HG03575 (cell line): ENCODE measurements around the gene GPRC5C.

Experiments
- ATAC-seq: cut with Tn5 transposase; IDR thresholded peaks from one replicate; pipeline ENCODE4 v1.9.1; 2021; ENCODE audit not compliant: unreplicated experiment, insufficient number of reproducible peaks, low FRiP score; ENCODE audit errors: extremely low read depth

GPRC5C gene

DNA sequence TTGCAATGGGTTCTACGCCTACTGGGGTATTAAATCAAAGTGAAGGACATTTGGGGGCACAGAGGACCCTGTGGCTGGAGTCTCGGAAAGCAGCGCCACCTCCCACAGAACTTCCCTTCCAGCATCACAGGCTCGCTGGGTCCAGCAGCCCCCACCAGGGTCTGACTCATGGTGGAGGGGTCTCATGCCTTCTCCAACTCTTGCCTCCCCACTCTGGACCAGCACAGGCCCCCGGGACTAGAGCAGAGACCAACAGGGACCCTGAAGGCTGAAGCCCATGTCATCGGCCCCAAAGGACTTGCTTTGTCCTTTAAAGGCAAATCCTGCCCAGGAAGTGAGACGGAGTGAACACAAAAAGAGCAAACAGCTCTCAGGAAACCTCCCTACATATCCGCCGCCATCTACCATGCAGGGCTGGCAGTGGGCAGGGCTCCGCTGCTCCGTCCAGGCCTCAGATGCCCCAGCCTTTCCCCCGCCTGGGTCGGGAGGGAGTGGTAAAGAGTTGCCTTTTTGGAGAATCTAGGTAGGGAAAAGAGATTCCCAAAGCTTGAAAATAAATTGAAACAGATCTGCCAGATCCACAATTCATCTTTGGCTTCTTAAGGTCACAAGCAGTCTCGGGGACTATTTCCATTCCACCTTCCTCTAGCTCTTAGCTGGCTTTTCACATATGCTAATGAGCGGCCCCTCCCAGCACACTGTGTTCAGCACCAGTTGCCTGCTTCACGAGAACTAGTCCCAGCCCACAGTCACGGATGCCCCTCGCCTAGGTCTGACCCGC, 2.1 kb upstream of the GPRC5C start:
- no peak for ATAC-seq

DNA sequence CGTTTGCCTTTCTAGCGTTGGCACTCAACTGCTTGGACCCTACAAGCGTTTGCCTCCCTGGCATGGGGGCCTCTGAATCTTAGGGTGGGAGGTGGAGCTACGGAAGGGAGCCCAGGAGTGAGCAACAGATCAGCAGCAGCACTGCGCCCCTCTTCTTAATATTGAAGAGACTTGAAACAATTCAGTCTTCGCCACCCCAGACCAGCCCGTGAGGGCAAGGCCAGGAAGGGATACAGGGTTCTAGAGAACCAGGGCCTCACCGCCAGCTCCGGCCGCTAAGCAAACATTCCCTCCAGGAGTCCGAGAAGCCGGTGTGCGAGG, 1.5 kb upstream of the GPRC5C start:
- ATAC-seq, result no peak

DNA sequence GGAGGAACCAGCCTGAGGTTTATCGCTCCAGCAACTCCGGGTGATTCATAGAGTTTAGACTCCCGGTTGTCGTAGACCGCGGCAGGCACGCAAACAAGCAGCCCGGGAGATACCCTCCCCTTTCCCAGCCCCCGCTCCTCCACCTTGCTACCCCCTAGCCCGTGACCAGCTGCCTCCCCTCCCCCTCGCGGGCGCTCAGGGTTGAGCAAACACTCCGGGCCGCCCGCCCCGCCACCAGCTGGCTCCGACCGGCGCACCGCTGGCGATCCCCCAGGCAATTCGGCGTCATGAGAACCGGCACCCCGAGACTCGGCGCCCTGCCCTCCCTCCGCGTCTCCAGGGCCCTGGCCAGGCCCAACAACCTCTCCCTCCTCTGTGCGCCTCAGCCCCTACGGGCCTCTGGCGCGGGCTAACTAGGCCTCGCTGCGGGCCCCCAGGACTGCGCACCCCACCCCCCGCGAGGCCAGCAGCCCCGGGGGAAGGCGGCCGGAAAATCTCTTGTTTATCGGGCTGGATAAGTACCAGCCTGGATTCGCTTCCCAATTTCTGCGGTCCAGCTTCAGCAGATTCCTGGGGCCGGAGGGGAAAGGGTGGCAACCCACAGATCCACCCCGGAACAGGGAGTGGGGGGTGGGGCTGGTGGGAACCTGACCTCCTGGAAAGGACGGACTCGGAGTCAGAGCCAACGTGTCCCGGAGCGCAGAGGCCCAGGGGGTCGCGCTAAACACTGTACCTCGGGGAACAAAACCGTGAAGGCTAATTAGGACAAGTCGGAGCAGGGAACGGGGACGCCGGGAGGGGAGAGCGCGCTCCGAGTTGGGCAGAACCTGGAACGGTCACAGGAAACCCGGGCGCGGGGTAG, 951 bp upstream of the GPRC5C start:
- no peak for ATAC-seq

DNA sequence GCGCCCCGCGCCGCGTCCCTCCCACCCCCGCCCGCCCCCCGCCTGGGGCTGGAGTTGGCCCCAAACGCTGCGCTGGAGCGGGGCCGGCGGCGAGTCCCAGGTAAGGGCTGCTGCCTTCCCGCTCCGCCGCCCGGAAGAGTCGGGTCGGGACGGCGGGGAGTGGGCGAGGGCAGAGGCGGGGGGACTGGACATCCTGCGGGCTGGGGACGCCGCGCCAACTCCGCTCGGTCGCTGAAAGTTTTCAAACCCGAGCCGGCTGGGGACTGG, 469 bp downstream of the GPRC5C start:
- no peak for ATAC-seq

DNA sequence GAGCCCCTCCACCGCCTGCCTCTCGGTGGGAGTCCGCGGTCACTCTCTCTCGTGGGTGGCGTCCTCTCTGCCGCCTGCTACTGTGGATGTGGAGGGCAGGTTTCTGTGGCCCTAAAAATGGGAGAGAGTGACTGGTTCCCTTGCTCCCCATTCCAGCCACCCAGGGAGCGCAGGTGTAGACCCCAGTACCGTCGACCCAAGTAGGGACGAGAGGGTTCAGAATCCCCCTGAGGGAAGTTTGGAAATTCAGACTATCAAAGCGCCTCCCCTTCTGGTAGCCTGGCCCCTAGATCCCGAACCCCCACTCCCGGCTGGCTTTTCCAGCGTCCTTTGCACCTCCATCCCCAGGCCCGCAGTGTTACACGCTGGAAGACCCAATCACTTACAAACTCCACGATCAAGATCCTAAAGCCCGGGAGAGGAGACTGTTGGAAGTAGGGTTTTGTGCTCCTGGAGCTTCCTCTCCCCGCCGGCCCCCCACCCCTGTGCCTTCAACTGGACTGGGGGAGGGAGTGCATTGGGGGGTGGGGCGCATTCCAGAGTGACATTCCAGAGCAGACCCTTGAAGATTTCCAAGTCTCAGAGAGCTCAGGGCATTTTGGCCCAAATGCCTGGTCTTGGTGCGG, 991 bp downstream of the GPRC5C start:
- ATAC-seq, result no peak

DNA sequence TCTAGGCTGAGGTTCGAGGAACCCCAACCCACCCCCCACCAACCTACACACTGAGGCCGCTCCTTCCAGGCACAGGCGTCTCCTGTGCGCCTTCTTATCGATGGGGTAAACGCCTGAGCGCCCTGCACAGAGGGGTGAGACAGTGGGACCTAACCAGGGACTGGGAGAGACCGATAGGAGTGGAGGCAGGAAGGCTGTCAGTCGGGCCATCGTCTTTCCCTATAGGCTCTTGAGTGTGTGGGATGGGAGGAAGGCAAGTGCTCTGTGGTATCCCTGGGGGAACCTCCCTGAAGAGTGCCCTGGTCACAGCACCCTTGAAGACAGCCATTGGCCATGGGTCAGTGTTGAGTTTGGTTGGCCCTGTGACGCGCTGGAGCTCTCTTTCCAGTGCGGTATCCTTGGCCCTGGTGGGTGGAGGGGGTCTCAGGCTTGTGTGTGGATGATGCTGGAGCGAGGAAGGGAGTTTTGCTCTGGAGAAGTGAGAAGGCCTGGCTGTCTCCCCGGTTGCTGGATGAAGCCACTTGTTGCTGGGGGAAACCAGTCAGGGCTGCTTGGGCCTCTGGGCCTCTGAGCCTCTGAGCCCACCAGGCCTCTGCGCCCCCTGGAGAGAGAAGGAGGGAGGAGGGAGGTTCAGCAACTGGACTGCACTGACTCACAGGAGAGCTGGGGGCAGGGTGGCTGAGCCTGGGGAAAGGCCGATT, 1.7 kb downstream of the GPRC5C start:
- ATAC-seq, result no peak

DNA sequence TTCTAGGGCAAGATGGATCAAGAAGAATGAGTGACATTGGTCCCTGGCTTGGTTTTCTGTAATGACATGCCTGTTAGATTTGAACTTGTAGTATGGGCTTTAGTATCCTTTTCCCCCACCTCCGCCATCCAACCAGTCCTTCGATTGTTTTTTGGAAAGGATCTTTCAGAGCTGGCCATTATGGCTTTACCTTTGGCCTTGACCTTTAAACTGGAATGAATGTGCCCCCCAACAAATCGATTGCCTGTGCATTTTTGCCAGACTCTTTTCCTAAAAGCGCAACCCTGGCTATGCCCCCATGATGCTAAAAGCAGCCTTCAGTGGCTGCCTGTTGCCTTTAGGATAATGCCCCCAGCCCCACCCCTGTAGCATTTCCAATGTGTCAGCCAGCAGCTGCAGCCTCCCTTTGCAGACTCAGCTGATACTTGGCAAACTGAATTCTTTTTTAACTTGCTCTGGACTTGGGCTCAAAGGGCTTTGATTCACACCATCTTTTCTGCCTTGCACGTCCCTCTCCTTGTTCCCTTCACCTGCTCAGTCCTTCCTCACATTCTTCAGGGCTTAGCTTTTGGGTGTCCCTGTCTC, 4.0 kb downstream of the GPRC5C start:
- no peak for ATAC-seq

DNA sequence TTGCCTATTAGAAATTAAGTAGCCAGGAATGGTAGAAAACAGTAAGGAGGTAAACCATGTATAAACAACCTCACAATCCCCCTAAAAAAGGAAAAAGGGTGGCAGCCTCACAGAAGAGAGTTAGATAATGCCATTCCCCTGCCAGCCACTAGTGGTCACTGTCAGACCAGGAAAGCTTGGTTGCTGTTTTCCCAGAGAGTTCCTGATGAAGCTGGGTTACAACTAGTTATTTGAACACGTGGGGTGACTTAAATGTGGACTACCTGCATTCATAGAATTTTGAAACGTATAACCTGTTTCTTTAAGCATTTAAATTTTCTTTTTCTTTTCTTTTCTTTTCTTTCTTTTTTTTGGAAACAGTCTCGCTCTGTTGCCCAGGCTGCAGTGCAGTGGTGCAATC, 5.8 kb downstream of the GPRC5C start:
- no peak for ATAC-seq

DNA sequence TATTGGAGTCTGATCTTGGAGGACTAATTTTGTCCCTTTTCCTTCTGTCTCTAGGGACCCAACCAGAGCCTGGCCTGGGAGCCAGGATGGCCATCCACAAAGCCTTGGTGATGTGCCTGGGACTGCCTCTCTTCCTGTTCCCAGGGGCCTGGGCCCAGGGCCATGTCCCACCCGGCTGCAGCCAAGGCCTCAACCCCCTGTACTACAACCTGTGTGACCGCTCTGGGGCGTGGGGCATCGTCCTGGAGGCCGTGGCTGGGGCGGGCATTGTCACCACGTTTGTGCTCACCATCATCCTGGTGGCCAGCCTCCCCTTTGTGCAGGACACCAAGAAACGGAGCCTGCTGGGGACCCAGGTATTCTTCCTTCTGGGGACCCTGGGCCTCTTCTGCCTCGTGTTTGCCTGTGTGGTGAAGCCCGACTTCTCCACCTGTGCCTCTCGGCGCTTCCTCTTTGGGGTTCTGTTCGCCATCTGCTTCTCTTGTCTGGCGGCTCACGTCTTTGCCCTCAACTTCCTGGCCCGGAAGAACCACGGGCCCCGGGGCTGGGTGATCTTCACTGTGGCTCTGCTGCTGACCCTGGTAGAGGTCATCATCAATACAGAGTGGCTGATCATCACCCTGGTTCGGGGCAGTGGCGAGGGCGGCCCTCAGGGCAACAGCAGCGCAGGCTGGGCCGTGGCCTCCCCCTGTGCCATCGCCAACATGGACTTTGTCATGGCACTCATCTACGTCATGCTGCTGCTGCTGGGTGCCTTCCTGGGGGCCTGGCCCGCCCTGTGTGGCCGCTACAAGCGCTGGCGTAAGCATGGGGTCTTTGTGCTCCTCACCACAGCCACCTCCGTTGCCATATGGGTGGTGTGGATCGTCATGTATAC, 8.0 kb downstream of the GPRC5C start:
- no peak for ATAC-seq

DNA sequence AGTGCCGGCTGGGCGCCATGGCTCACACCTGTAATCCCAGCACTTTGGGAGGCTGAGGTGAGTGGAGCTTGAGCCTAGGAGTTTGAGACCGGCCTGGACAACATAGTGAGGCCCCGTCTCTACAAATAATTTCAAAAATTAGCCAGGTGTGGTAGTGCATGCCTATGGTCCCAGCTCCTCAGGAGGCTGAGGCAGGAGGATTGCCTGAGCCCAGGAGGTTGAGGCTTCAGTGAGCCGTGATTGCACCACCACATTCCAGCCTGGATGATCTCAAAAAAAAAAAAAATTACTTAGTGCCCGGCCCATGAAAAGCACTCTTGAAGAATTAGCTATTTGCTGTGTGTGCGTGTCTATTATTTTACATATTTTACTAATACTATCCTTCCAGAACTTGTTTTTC, 9.6 kb downstream of the GPRC5C start:
- ATAC-seq, result no peak

DNA sequence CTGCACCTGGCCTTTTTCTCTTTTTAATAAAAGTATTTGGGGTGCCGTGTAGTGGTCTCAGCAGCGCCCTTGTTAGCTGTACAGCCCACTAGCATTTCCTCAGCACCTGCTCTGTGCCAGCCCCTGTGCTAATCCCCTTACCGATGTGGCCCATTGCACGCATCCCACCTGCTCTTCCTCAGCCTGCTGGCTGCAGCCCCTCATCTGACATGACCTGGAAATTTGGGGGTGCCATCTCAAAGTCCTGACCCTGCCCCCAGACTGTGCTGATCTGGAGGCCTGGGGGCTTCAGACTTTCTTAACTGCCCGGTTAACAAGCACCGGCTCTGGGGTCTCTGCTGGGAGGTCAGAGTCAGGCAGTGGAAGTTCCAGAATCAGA, 10.4 kb downstream of the GPRC5C start:
- no peak for ATAC-seq

DNA sequence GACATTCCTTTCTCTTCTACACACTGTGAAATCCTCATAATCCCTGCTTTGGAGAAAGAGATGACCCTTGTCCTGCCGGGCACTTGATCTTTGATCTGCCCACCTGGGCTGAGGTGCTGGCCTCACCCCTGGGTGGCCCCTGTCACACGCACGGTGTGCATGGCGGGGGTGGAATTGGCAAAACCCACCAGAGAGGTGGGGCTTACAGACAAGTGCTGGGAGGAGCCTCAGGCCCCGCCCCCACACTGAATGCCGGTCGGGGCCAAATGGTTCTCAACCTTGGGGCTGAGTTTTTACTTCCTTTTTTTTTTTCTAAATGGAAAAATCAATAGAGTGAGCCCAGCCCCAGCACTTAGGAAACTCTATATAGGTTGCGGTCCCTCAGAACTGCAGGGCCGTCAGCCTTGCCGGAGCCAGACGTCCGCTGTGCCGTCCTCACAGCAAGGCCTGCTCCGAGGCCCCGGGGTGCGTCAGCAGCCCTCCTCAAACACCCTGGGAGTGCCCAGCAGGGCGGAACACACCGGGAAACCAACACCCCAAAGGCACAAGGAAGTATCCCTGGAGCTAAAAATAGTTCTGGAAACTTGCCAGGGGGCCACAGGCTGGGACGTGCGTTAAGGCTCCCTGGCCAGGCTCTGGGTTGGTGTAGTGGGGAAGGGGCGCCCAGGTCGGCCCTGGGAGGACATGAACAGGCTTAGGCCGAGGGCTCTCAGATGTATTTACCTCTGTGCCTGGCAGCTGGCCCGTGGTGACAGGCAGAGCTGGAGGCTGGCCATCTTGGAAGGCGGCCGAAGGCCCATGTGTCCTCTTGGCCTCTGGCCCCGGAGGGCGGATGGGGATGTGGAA, 11.0 kb downstream of the GPRC5C start:
- ATAC-seq, result no peak

DNA sequence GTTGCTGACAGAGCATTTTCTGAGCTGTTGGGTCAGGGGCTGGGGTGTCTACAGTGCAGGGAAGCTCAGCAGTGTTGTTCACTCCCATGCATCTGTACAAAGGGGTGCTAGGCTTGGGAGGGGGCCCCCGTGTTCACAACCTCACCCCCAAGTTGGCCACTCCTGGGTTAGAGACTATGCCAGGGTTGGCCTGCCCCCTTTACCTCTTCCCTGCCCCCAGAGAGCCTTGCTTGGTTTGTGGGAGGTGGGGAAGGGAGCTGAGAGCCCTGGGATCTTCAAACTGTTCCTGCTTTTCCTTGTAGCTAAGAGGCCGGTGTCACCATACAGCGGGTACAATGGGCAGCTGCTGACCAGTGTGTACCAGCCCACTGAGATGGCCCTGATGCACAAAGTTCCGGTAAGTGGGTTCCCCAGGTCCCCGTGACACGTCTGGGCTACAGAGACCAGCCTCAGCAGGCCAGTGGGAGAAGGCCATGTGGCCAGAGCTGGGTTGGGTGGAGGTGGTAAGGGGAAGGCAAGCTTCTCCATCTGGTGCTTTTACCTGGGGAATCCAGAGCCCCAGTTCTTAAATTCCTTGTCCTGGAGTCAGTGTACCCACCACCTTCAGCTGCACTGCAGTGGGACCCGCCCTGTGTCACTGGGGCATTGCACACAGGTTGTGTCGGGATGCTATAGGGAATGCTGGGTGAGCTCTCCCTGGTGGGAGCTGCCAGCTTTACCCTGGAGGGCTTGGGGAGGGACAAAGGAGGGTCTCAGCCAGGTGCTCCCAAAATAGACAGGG, 11.8 kb downstream of the GPRC5C start:
- no peak for ATAC-seq

DNA sequence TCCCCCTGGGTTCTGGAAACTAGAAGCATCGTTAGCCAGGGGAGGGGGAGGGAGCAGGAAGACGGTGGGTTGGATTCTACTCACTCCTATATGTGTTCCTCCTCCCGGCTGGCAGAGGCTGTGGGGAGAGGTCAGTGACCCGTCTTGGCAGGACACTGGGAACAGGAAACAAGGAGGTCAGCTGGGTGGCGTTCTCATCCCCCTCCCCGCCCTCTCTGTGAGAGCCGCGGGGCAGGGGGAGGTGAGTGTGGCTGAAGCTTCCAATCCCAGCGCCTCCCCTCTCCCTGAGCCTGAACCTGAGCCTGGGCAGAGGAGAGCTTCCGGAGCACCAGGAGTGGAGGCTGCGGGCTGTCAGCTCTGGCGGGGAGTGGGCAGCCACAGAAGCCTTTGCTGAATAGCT, 12.5 kb downstream of the GPRC5C start:
- ATAC-seq, result no peak

DNA sequence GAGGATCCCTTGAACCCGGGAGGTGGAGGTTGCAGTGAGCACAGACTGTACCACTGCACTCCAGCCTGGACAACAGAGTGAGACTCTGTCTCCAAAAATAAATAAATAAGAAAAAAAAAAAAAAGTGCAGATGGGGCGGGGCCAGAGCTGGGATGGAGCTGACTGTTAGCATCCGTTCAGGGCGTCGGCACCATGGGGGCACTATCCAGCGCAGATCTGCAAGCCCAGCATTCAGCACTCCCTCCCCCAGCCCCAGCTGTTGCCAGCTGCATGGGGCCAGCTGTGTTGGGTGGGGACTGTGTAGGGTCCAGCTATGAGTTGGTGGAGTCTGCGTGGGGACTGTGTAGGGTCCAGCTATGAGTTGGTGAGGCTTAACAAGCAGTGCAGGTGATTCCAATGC, 13.3 kb downstream of the GPRC5C start:
- no peak for ATAC-seq

DNA sequence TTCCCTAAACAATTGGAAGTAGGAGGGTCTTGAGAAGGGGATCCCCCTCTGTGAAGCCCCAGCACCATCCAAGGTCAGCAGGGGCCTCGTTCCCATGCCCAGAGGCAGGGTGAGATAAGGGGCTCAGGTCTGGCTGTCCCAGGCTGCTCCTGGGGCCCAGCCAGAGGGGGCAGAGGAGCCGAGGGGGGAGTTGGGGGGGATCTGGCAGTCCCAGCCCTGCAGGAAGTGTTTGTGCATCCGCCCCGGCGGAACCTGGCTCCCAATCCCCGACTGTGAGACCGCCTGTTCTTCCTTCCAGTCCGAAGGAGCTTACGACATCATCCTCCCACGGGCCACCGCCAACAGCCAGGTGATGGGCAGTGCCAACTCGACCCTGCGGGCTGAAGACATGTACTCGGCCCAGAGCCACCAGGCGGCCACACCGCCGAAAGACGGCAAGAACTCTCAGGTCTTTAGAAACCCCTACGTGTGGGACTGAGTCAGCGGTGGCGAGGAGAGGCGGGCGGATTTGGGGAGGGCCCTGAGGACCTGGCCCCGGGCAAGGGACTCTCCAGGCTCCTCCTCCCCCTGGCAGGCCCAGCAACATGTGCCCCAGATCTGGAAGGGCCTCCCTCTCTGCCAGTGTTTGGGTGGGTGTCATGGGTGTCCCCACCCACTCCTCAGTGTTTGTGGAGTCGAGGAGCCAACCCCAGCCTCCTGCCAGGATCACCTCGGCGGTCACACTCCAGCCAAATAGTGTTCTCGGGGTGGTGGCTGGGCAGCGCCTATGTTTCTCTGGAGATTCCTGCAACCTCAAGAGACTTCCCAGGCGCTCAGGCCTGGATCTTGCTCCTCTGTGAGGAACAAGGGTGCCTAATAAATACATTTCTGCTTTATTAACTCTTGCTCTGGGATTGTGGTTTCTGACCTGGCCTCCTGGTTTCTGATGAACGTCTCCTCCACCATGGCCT, 14.9 kb downstream of the GPRC5C start:
- ATAC-seq, result no peak
